ENCODE measurements around the gene GRAMD2B. TPM values are rescaled to one million over a fixed set of nuclear protein-coding genes. Genes with fewer than 3 reads are reported as not detected.
A peak's percentile ranks its signal among the peaks of the same experiment; 100 is the strongest.

GRAMD2B gene
- total and polyA plus RNA-seq, 2 of the 13 experiments (the other 11 are each of a cell fraction or from before 2014, with no cell fraction given), result 8.1 to 10.6 TPM

- ChIA-PET CTCF (ENCODE audit: low intra/inter-chr PET ratio, low total read pairs) (no interaction called here), POLR2A (interaction anchor here (0.7 to 2.1 kb wide), 8 partner anchors 9 to 123 kb away, joined by 3 to 24 read pairs (median 4); partner anchors contain the start of gene ALDH7A1)
- ATAC-seq (peak; percentile 49), FAIRE-seq (no peak), DNase-seq (ENCODE audit: low spot score) (no peak)
- Histone ChIP-seq H3K9me3 (ENCODE audit: low read length) (no peaks in the 10 kb centered on the region), H3K27ac (ENCODE audit: extremely low read length, insufficient read depth, low read length) (peak overlapping the region; percentile 61), H3K36me3 (replicated peaks in 1 of 2; ENCODE audit: control insufficient read depth in 1 of 2, insufficient read depth in 2 of 2, low read length in 2 of 2) (no peaks in the 10 kb centered on the region; a peak in 3 of 5 replicates), H3K4me2 (ENCODE audit: low read depth, low read length) (peak overlapping the region; percentile 61), H2AFZ (ENCODE audit: low read length) (no peak overlapping the region), H3K27me3 (ENCODE audit: control insufficient read depth in 1 of 2, insufficient read depth in 2 of 2, low read length in 2 of 2) (no peaks in the 10 kb centered on the region), H3K9ac (ENCODE audit: insufficient read depth, low read depth, low read length) (peak overlapping the region; percentile 39; the same call in 1 of the 2 replicates), H3K4me3 (replicated peaks in 1 of 3; ENCODE audit: insufficient read depth in 1 of 3, low read depth in 2 of 3, low read length in 3 of 3) (peak overlapping the region in 1 of 3 experiments; percentile 20; a peak in 1 of 6 replicates), H3K79me2 (ENCODE audit: insufficient read depth, low read length) (no peaks in the 10 kb centered on the region), H3K4me1 (ENCODE audit: insufficient read depth, low read length) (peaks cover 40% of the 10 kb centered on the region), H4K20me1 (ENCODE audit: insufficient read depth, low read length) (no peaks in the 10 kb centered on the region)
- WGBS (ENCODE audit: low lambda C conversion rate), result 85% methylated on average over 2 of the region's 2 CpGs
- in situ Hi-C loops (cut with HindIII; ENCODE audit: extremely low pct_ligation_motif_present, low pct_unique_long_range_greater_than_20kb) (no loop called here), intact Hi-C loops (cut with micrococcal nuclease; ENCODE audit: unreplicated experiment) (no loop called here)
- TF ChIP-seq RAD21 (CRISPR knock-in tag; IDR thresholded peaks at IDR 0.05) (peak; percentile 24; the same call in 1 of the 2 replicates), STAT6 (CRISPR knock-in tag; IDR thresholded peaks at IDR 0.05; ENCODE audit: borderline replicate concordance) (no peak), RELA (CRISPR knock-in tag; IDR thresholded peaks at IDR 0.05) (no peak), NBN (conservative IDR thresholded peaks at IDR 0.05) (no peak), NR2C2 (CRISPR knock-in tag; IDR thresholded peaks at IDR 0.05; ENCODE audit: borderline replicate concordance) (0 out of 2 replicates have a peak, but pooled peaks have one; percentile 19), ESRRA (CRISPR knock-in tag; IDR thresholded peaks at IDR 0.05; ENCODE audit: low read depth) (0 out of 2 replicates have a peak, but pooled peaks have one; percentile 7), ZNF749 (CRISPR knock-in tag; IDR thresholded peaks at IDR 0.05; ENCODE audit: borderline replicate concordance) (no peak), HNF1B (CRISPR knock-in tag; IDR thresholded peaks at IDR 0.05) (peak; percentile 51; the same call in 1 of the 2 replicates), PAXIP1 (CRISPR knock-in tag; conservative IDR thresholded peaks at IDR 0.05) (peak; percentile 46), JUN (CRISPR knock-in tag; IDR thresholded peaks at IDR 0.05) (0 out of 2 replicates have a peak, but pooled peaks have one; percentile 2), MAX (IDR thresholded peaks at IDR 0.05) (peak; percentile 6; the same call in 1 of the 2 replicates)
- TSS peak; percentile 49 for BruUV-seq (replicated peaks)
These were observed 49.3 kb downstream of the GRAMD2B start for GRCh38 chr5:126472538-126472889.

All from HepG2 (cell line).